A673 (cell line): ENCODE measurements around the gene ZNF576. TPM values are rescaled to one million over a fixed set of nuclear protein-coding genes. Genes with fewer than 3 reads are reported as not detected.
"Not testable (repeated sequence)": the region's sequence is repeated elsewhere in the genome, so short reads cannot be mapped to it uniquely, and the experiment has no call there.

Experiments used
- Bru-seq: library from RNA; stranded (reverse); fragments of 400-500 nt; gene quantifications from one replicate; lab custom pipeline; 2021; lab: Mats Ljungman, UMichigan
- BruChase-seq, 2 experiments: library from RNA; stranded (reverse); fragments of 400-500 nt; gene quantifications; one replicate each; lab custom pipeline; 2021; lab: Mats Ljungman, UMichigan
- BruUV-seq: library from RNA; stranded (reverse); fragments of 400-500 nt; replicated peaks from 2 replicates; lab custom pipeline; 2021; lab: Mats Ljungman, UMichigan
- CTCF ChIA-PET: fragments of 300-600 bp; sonication (Branson Sonifier 250); formaldehyde crosslinking; loops from one replicate; lab custom pipeline; 2022; ENCODE audit warnings: antibody characterized with exemption; lab: Charles Lee
- POLR2A ChIA-PET: fragments of 300-600 bp; sonication (Branson Sonifier 250); formaldehyde crosslinking; loops from one replicate; lab custom pipeline; 2022; ENCODE audit warnings: antibody characterized with exemption; ENCODE audit not compliant: low non-redundant PET; lab: Charles Lee
- DNase-seq: peaks from one replicate; pipeline ENCODE4 v3.0.0-alpha.2; 2015; ENCODE audit warnings: low spot score
- H3K27ac ChIP-seq: fragments of 200-600 bp; sonication (generic); 2 replicates; pipeline ENCODE4 v1.5.1; 2016; ENCODE audit warnings: mixed run types, low read depth, mild to moderate bottlenecking, mixed read lengths, antibody characterized with exemption, low read length; ENCODE audit not compliant: poor library complexity, severe bottlenecking
- H3K27me3 ChIP-seq: fragments of 200-600 bp; sonication (generic); replicated peaks from 2 replicates; pipeline ENCODE4 v1.6.1; 2017; ENCODE audit warnings: mixed run types, low read depth, mild to moderate bottlenecking, mixed read lengths, antibody characterized with exemption, low read length; ENCODE audit not compliant: insufficient read depth, poor library complexity
- H3K36me3 ChIP-seq: fragments of 200-600 bp; sonication (generic); 2 replicates; pipeline ENCODE4 v1.6.1; 2016; ENCODE audit warnings: mixed run types, mild to moderate bottlenecking, mixed read lengths, antibody characterized with exemption, low read length; ENCODE audit not compliant: insufficient read depth, poor library complexity, severe bottlenecking
- H3K4me1 ChIP-seq: fragments of 200-600 bp; sonication (generic); 2 replicates; pipeline ENCODE4 v1.6.1; 2017; ENCODE audit warnings: mixed run types, mild to moderate bottlenecking, mixed read lengths, antibody characterized with exemption, low read length; ENCODE audit not compliant: insufficient read depth, poor library complexity, severe bottlenecking
- H3K4me3 ChIP-seq: fragments of 200-600 bp; sonication (generic); 2 replicates; pipeline ENCODE4 v1.5.1; 2016; ENCODE audit warnings: low read depth, mixed run types, mild to moderate bottlenecking, mixed read lengths, low read length; ENCODE audit not compliant: poor library complexity, severe bottlenecking
- H3K9me3 ChIP-seq: fragments of 200-600 bp; sonication (generic); 2 replicates; pipeline ENCODE4 v1.6.1; 2016; ENCODE audit warnings: mixed run types, low read depth, mild to moderate bottlenecking, mixed read lengths, antibody characterized with exemption, low read length; ENCODE audit not compliant: poor library complexity, severe bottlenecking
- CTCF ChIP-seq: fragments of 300-800, 200-600 bp; sonication (generic); conservative IDR thresholded peaks from 2 replicates; pipeline ENCODE4 v1.5.1; 2017; ENCODE audit warnings: low read depth, mild to moderate bottlenecking, antibody characterized with exemption, low read length, moderate library complexity, mixed read lengths
- EZH2 ChIP-seq: fragments of 200-600 bp; sonication (generic); IDR thresholded peaks from 2 replicates; pipeline ENCODE4 v1.6.1; 2017; ENCODE audit warnings: borderline replicate concordance, low read depth, mild to moderate bottlenecking, mixed read lengths, antibody characterized with exemption, low read length; ENCODE audit not compliant: poor library complexity, severe bottlenecking
- intact Hi-C: fragments of 100-400 bp; cut with micrococcal nuclease; formaldehyde crosslinking; loops from one replicate; pipeline ENCODE4 v1.10.0; 2022; ENCODE audit not compliant: unreplicated experiment
- long read RNA-seq: library from polyadenylated mRNA; stranded (forward); transcript quantifications from one replicate; pipeline ENCODE4 v2.0.0, GENCODE V29; 2022
- total RNA-seq: library from RNA; stranded (reverse); gene quantifications from 2 replicates; pipeline ENCODE4 v1.2.3, GENCODE V29; 2021

Gene ZNF576
- total RNA-seq (19.2 and 20.3 TPM in 2 replicates), Bru-seq, nascent RNA (percentile 81 among the genes with signal in this experiment), BruChase-seq, experiment 1, labeled RNA remaining after a 2-hour chase (percentile 87 among the genes with signal in this experiment), BruChase-seq, experiment 2, labeled RNA remaining after a 6-hour chase (percentile 83 among the genes with signal in this experiment)
- long read RNA-seq, transcript ZNF576-201 (3 exons, 2,566 nt): major isoform, 15 of 33 reads
- long read RNA-seq, transcript ZNF576-205 (3 exons, 830 nt): minor isoform, 7 of 33 reads
- long read RNA-seq, partial matches to known transcripts: 1 of 33 reads
- long read RNA-seq, other reads (novel, unspliced or antisense): 3 of 33 reads

GRCh38 chr19:43595999-43596841 lies at the start of gene ZNF576, which contains the start of gene IRGQ:
TSS of gene ZNF576 (plus strand) at chr19:43596595. CDS start at chr19:43597109, 514 bp downstream.
TSS of gene IRGQ (minus strand) at chr19:43596134. CDS start at chr19:43595338, 796 bp downstream.
- H3K4me1 ChIP-seq: peaks cover 12% of the 10 kb centered on the region
- H3K27ac ChIP-seq: peak within 1 kb of the TSS; percentile 96
- peak within 1 kb of the TSS; percentile 78 for H3K4me3 ChIP-seq
- ChIA-PET CTCF (interaction anchor here (0.6 to 0.9 kb wide), 3 partner anchors 39 to 1890 kb away, joined by 3 to 13 read pairs (median 7); no protein-coding TSS in a partner anchor), POLR2A (interaction anchor here (0.5 to 0.8 kb wide), 3 partner anchors 12 to 451 kb away, joined by 4 to 14 read pairs (median 5); no protein-coding TSS in a partner anchor)
- no peaks in the 10 kb centered on the region for H3K27me3 ChIP-seq
- DNase-seq: peak; percentile 99
- TSS peak; percentile 38 for BruUV-seq
- intact Hi-C loops: loop anchor here (1.0 to 5.0 kb wide), 5 partner anchors 21 to 149 kb away; partner anchors contain the start of genes PINLYP, XRCC1, ZNF428 and ZNF575
- TF ChIP-seq EZH2 (no peak), CTCF (no peak; the same call in 1 of the 2 replicates)
- H3K36me3 ChIP-seq: peaks cover 31% of the 10 kb centered on the region
- no peaks in the 10 kb centered on the region for H3K9me3 ChIP-seq

GRCh38 chr19:43547926-43548325 lies 48.5 kb upstream of the ZNF576 start:
- peaks cover 42% of the 10 kb centered on the region for H3K36me3 ChIP-seq
- intact Hi-C loops, POLR2A ChIA-PET, BruUV-seq, CTCF ChIA-PET, H3K9me3 ChIP-seq, H3K27me3 ChIP-seq, DNase-seq, H3K4me1 ChIP-seq, H3K4me3 ChIP-seq, H3K27ac ChIP-seq: not testable (repeated sequence)

GRCh38 chr19:43548706-43549105 lies 47.7 kb upstream of the ZNF576 start:
- intact Hi-C loops: no loop called here
- Histone ChIP-seq H3K9me3 (no peaks in the 10 kb centered on the region), H3K4me1 (peaks cover 12% of the 10 kb centered on the region), H3K4me3 (no peak overlapping the region), H3K27ac (no peak overlapping the region), H3K36me3 (peaks cover 34% of the 10 kb centered on the region), H3K27me3 (no peaks in the 10 kb centered on the region)
- POLR2A ChIA-PET: no interaction called here
- no TSS peak for BruUV-seq
- no peak for DNase-seq
- CTCF ChIA-PET: no interaction called here
- TF ChIP-seq EZH2: no peak
- no peak for TF ChIP-seq CTCF
